H9 (cell line): ENCODE results near the gene L3MBTL1. TPM values are rescaled to one million over a fixed set of nuclear protein-coding genes. Genes with fewer than 3 reads are reported as not detected.

Experiments
- DNase-seq: peaks from one replicate; pipeline ENCODE4 v3.0.0-alpha.2; 2017
- H2AFZ ChIP-seq: one replicate; pipeline ENCODE4 v1.6.1; 2013; ENCODE audit warnings: mild to moderate bottlenecking, low read length, control low read depth, moderate library complexity
- H2AK5ac ChIP-seq: 2 replicates; pipeline ENCODE4 v1.6.1; 2013; ENCODE audit warnings: low read length, control low read depth, mixed read lengths; ENCODE audit not compliant: insufficient read length
- H2BK120ac ChIP-seq: one replicate; pipeline ENCODE4 v1.6.1; 2013; ENCODE audit warnings: low read depth, mild to moderate bottlenecking, low read length, control low read depth, inconsistent platforms; ENCODE audit not compliant: poor library complexity, severe bottlenecking
- H2BK12ac ChIP-seq: 2 replicates; pipeline ENCODE4 v1.6.1; 2013; ENCODE audit warnings: low read length, control low read depth, mixed read lengths, low read depth; ENCODE audit not compliant: insufficient read length
- H2BK15ac ChIP-seq: 2 replicates; pipeline ENCODE4 v1.6.1; 2013; ENCODE audit warnings: low read depth, low read length, control low read depth
- H2BK20ac ChIP-seq: one replicate; pipeline ENCODE4 v1.6.1; 2013; ENCODE audit warnings: low read depth, mild to moderate bottlenecking, low read length, control low read depth, inconsistent platforms; ENCODE audit not compliant: poor library complexity, severe bottlenecking
- H2BK5ac ChIP-seq: 2 replicates; pipeline ENCODE4 v1.6.1; 2013; ENCODE audit warnings: low read length, control low read depth, mixed read lengths; ENCODE audit not compliant: insufficient read length
- H3K14ac ChIP-seq: 2 replicates; pipeline ENCODE4 v1.6.1; 2013; ENCODE audit warnings: low read length, control low read depth; ENCODE audit not compliant: insufficient read depth
- H3K18ac ChIP-seq: 2 replicates; pipeline ENCODE4 v1.6.1; 2013; ENCODE audit warnings: low read depth, mild to moderate bottlenecking, mixed read lengths, low read length, control low read depth; ENCODE audit not compliant: insufficient read length
- H3K23ac ChIP-seq: 2 replicates; pipeline ENCODE4 v1.6.1; 2013; ENCODE audit warnings: low read length, control low read depth, mixed read lengths, low read depth; ENCODE audit not compliant: insufficient read length
- H3K23me2 ChIP-seq: 2 replicates; pipeline ENCODE4 v1.6.1; 2013; ENCODE audit warnings: low read depth, mild to moderate bottlenecking, mixed read lengths, low read length, control low read depth; ENCODE audit not compliant: insufficient read length, poor library complexity, severe bottlenecking
- H3K27ac ChIP-seq: 2 replicates; pipeline ENCODE4 v1.5.1; 2013; ENCODE audit warnings: low read length, control low read depth, mixed read lengths, low read depth; ENCODE audit not compliant: insufficient read length
- H3K27me3 ChIP-seq: 2 replicates; pipeline ENCODE4 v1.6.1; 2013; ENCODE audit warnings: low read length, control low read depth, inconsistent platforms; ENCODE audit not compliant: insufficient read depth
- H3K4ac ChIP-seq: 2 replicates; pipeline ENCODE4 v1.6.1; 2013; ENCODE audit warnings: low read depth, mild to moderate bottlenecking, control low read depth, inconsistent platforms, low read length, moderate library complexity
- H3K4me1 ChIP-seq: 2 replicates; pipeline ENCODE4 v1.6.1; 2013; ENCODE audit warnings: low read length, control low read depth, inconsistent platforms; ENCODE audit not compliant: insufficient read depth
- H3K4me2 ChIP-seq: 2 replicates; pipeline ENCODE4 v1.6.1; 2013; ENCODE audit warnings: low read length, control low read depth, mixed read lengths; ENCODE audit not compliant: insufficient read length, insufficient read depth
- H3K56ac ChIP-seq: 2 replicates; pipeline ENCODE4 v1.6.1; 2013; ENCODE audit warnings: low read depth, mild to moderate bottlenecking, mixed read lengths, low read length, control low read depth; ENCODE audit not compliant: insufficient read length
- H3K79me1 ChIP-seq: 2 replicates; pipeline ENCODE4 v1.6.1; 2013; ENCODE audit warnings: low read depth, mild to moderate bottlenecking, moderate library complexity, low read length, control low read depth, inconsistent platforms; ENCODE audit not compliant: insufficient read depth, poor library complexity, severe bottlenecking
- H3K79me2 ChIP-seq: 2 replicates; pipeline ENCODE4 v1.6.1; 2013; ENCODE audit warnings: low read length, control low read depth, inconsistent platforms; ENCODE audit not compliant: insufficient read depth
- H3K9ac ChIP-seq: 2 replicates; pipeline ENCODE4 v1.6.1; 2013; ENCODE audit warnings: low read length, control low read depth, mixed read lengths; ENCODE audit not compliant: insufficient read length; ENCODE audit errors: extremely low read depth
- H3K9me3 ChIP-seq: one replicate; pipeline ENCODE4 v1.6.1; 2013; ENCODE audit warnings: low read depth, low read length, inconsistent platforms; ENCODE audit not compliant: control insufficient read depth
- H3T11ph ChIP-seq: one replicate; pipeline ENCODE4 v1.6.1; 2013; ENCODE audit warnings: mild to moderate bottlenecking, low read length, control low read depth, inconsistent platforms
- H4K20me1 ChIP-seq: one replicate; pipeline ENCODE4 v1.6.1; 2013; ENCODE audit not compliant: control insufficient read depth, insufficient read length, insufficient read depth
- H4K5ac ChIP-seq: 2 replicates; pipeline ENCODE4 v1.6.1; 2013; ENCODE audit warnings: low read depth, mild to moderate bottlenecking, mixed read lengths, low read length, control low read depth; ENCODE audit not compliant: insufficient read length
- H4K8ac ChIP-seq: replicated peaks from 2 replicates; pipeline ENCODE4 v1.6.1; 2013; ENCODE audit warnings: low read length, control low read depth, mixed read lengths, low read depth; ENCODE audit not compliant: insufficient read length
- H4K91ac ChIP-seq: 2 replicates; pipeline ENCODE4 v1.6.1; 2013; ENCODE audit warnings: low read depth, mild to moderate bottlenecking, moderate library complexity, mixed read lengths, low read length, control low read depth; ENCODE audit not compliant: insufficient read length
- H3K27ac Mint-ChIP-seq, 3 experiments: 2 replicates in 2 of 3; 3 replicates in 1 of 3; pipeline ENCODE4 v1.8.0; 2020 to 2021; ENCODE audit warnings: mixed read lengths in 3 of 3, mild to moderate bottlenecking in 1 of 3, moderate library complexity in 1 of 3
- H3K27me3 Mint-ChIP-seq: 2 replicates; pipeline ENCODE4 v1.8.0; 2021; ENCODE audit warnings: low read depth, mild to moderate bottlenecking, moderate library complexity, mixed read lengths
- H3K36me3 Mint-ChIP-seq, 3 experiments: 2 replicates in 2 of 3; 3 replicates in 1 of 3; pipeline ENCODE4 v1.8.0; 2020 to 2021; ENCODE audit warnings: low read depth in 3 of 3, mixed read lengths in 3 of 3; ENCODE audit not compliant: insufficient read depth in 1 of 3
- H3K4me1 Mint-ChIP-seq, 2 experiments: 2 replicates each; pipeline ENCODE4 v1.8.0; 2020; ENCODE audit warnings: mixed read lengths in 2 of 2
- H3K4me3 Mint-ChIP-seq, 2 experiments: 2 replicates in 1 of 2; 3 replicates in 1 of 2; pipeline ENCODE4 v1.8.0; 2020 to 2021; ENCODE audit warnings: mild to moderate bottlenecking in 2 of 2, mixed read lengths in 2 of 2, moderate library complexity in 1 of 2
- H3K9me3 Mint-ChIP-seq, 2 experiments: 2 replicates in 1 of 2; 3 replicates in 1 of 2; pipeline ENCODE4 v1.8.0; 2020; ENCODE audit warnings: mild to moderate bottlenecking in 2 of 2, mixed read lengths in 2 of 2, moderate library complexity in 1 of 2
- WGBS: extraction: QIAGEN DNeasy Blood & Tissue Kit; methylation state at CpG from one replicate; pipeline ENCODE4 v1.1.7; 2013; ENCODE audit warnings: missing lambda C conversion rate, low lambda C conversion rate, mixed read lengths; ENCODE audit not compliant: insufficient read length; ENCODE audit errors: extremely low coverage; 5-methylcytosine and 5-hydroxymethylcytosine counted together
- total RNA-seq: library from RNA; stranded (reverse); gene quantifications from 2 replicates; pipeline ENCODE4 v1.2.1, GENCODE V29; 2021
- TF ChIP-seq, protein P1 (sequence below): fragments of 200-600 bp; sonication (generic); conservative IDR thresholded peaks from 3 replicates; pipeline ENCODE4 v1.8.0; 2021; ENCODE audit warnings: antibody characterized with exemption, mild to moderate bottlenecking

Gene L3MBTL1
- total RNA-seq, 1 experiment from 2014 or later: 19.9 TPM

DNA sequence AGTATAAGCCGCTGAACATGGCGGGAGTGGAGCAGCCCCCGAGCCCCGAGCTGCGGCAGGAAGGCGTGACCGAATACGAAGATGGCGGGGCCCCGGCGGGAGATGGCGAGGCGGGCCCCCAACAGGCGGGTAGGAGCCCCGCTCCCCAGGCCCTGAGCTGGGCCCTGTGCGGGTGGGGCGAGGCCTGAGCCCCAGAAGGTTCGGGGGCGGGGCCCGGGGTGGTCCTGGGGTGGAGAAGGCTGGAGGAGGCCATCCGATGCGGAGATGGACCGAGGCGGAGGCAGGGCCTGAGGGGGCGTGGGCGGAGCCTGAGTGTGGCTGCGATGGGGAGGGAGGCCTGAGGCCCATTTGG, 7.1 kb downstream of the L3MBTL1 start:
- H3K36me3 Mint-ChIP-seq: peaks cover 5 to 30% (median 20%) of the 10 kb centered on the region in 3 experiments
- Histone ChIP-seq H2BK12ac (no peak overlapping the region), H3K4ac (no peak overlapping the region), H3K27ac (no peak overlapping the region), H3K4me1 (no peaks in the 10 kb centered on the region), H3K23ac (no peak overlapping the region), H2AK5ac (no peak overlapping the region), H4K5ac (no peak overlapping the region), H2BK5ac (no peak overlapping the region), H3K56ac (no peak overlapping the region), H4K91ac (no peak overlapping the region), H3K9me3 (no peaks in the 10 kb centered on the region), H3K27me3 (no peaks in the 10 kb centered on the region), H3K79me2 (no peaks in the 10 kb centered on the region), H2AFZ (no peak overlapping the region), H2BK20ac (no peak overlapping the region), H3K14ac (peak overlapping the region; percentile 50; the same call in 1 of the 2 replicates), H3T11ph (no peak overlapping the region), H4K20me1 (no peaks in the 10 kb centered on the region), H3K79me1 (no peaks in the 10 kb centered on the region), H3K23me2 (peaks cover 6% of the 10 kb centered on the region), H4K8ac (no peak overlapping the region), H2BK15ac (no peak overlapping the region), H3K18ac (no peak overlapping the region), H3K9ac (peak overlapping the region; percentile 40), H3K4me2 (peak overlapping the region; percentile 35), H2BK120ac (no peak overlapping the region)
- no peaks in the 10 kb centered on the region for H3K27me3 Mint-ChIP-seq
- H3K27ac Mint-ChIP-seq: peak overlapping the region; percentile 70 to 98 (median 82); a peak in 5 of 7 replicates
- H3K4me1 Mint-ChIP-seq: peaks cover 8 to 11% of the 10 kb centered on the region in 2 experiments; a peak in 3 of 4 replicates
- DNase-seq: no peak
- TF ChIP-seq, protein P1, sequence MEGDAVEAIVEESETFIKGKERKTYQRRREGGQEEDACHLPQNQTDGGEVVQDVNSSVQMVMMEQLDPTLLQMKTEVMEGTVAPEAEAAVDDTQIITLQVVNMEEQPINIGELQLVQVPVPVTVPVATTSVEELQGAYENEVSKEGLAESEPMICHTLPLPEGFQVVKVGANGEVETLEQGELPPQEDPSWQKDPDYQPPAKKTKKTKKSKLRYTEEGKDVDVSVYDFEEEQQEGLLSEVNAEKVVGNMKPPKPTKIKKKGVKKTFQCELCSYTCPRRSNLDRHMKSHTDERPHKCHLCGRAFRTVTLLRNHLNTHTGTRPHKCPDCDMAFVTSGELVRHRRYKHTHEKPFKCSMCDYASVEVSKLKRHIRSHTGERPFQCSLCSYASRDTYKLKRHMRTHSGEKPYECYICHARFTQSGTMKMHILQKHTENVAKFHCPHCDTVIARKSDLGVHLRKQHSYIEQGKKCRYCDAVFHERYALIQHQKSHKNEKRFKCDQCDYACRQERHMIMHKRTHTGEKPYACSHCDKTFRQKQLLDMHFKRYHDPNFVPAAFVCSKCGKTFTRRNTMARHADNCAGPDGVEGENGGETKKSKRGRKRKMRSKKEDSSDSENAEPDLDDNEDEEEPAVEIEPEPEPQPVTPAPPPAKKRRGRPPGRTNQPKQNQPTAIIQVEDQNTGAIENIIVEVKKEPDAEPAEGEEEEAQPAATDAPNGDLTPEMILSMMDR: 0 out of 3 replicates have a peak, but pooled peaks have one; percentile 2
- H3K4me3 Mint-ChIP-seq: peak overlapping the region; percentile 85 to 91
- no peaks in the 10 kb centered on the region; a peak in 1 of 5 replicates for H3K9me3 Mint-ChIP-seq
- WGBS: no CpG with 5 or more reads among the region's 27 CpGs
